ENCODE results near the gene WASF3.

Gene WASF3

GRCh38 chr13:26618726-26619125 is 61.2 kb downstream of the WASF3 start:
- H3K27me3 ChIP-seq (replicated peaks; ENCODE audit: control insufficient read depth, insufficient read depth, low read length), result no peaks in the 10 kb centered on the region; the same call in 1 of the 2 replicates

GRCh38 chr13:26619358-26619757 is 61.9 kb downstream of the WASF3 start:
- H3K36me3 ChIP-seq (ENCODE audit: control insufficient read depth, insufficient read depth, low read length), result no peaks in the 10 kb centered on the region
- DNase-seq (ENCODE audit: extremely low read depth, insufficient read length), result no peak
- H3K4me3 ChIP-seq (replicated peaks; ENCODE audit: low read depth, low read length), result no peak overlapping the region
- H3K27me3 ChIP-seq (replicated peaks; ENCODE audit: control insufficient read depth, insufficient read depth, low read length), result no peaks in the 10 kb centered on the region; the same call in 1 of the 2 replicates
- no peak for TF ChIP-seq CTCF (IDR thresholded peaks at IDR 0.05; ENCODE audit: insufficient read depth, low read length, poor library complexity, severe bottlenecking)

More at GRCh38 chr13:26618726-26619125, 61.2 kb downstream of the WASF3 start:
- H3K36me3 ChIP-seq (ENCODE audit: control insufficient read depth, insufficient read depth, low read length), result no peaks in the 10 kb centered on the region
- H3K4me3 ChIP-seq (replicated peaks; ENCODE audit: low read depth, low read length), result no peak overlapping the region
- no peak for TF ChIP-seq CTCF (IDR thresholded peaks at IDR 0.05; ENCODE audit: insufficient read depth, low read length, poor library complexity, severe bottlenecking)
- no peak for DNase-seq (ENCODE audit: extremely low read depth, insufficient read length)

DNA sequence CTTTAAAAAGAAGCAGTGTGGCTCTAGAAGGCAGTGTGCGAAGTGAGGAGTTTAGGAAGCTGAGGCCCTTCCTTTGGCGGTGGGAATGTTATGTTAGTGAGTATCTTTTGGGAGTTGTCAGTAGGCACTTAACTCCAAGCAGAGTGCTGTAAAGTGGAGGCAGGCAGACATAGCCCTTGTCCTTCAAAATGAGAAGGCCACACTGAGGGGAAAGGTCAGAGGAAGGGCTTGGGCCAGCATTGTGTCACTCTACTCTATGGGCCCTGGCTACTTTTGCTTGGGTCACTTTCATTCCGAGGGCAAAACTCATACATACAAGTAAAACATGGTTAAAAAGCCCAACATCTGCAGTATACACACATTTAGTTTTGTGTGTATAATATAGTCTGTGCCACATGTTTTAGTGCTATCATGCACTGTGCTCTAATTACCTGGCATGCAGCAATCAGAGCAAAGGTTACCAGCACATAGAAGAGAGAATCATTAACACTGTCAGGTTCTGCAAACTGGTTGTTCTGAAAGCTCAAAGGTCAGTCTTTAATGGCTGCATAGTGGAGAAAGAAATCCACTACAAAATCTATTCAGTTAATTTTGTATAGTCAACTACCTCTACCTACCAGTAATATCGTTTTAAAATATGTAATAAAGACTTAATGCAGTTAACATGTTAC is 64.4 kb downstream of the WASF3 start:
- no peak overlapping the region for H3K4me3 ChIP-seq (replicated peaks; ENCODE audit: low read depth, low read length)
- H3K36me3 ChIP-seq (ENCODE audit: control insufficient read depth, insufficient read depth, low read length), result no peaks in the 10 kb centered on the region
- DNase-seq (ENCODE audit: extremely low read depth, insufficient read length), result no peak
- no peaks in the 10 kb centered on the region; the same call in 1 of the 2 replicates for H3K27me3 ChIP-seq (replicated peaks; ENCODE audit: control insufficient read depth, insufficient read depth, low read length)
- no peak for TF ChIP-seq CTCF (IDR thresholded peaks at IDR 0.05; ENCODE audit: insufficient read depth, low read length, poor library complexity, severe bottlenecking)

- no peak for TF ChIP-seq CTCF (IDR thresholded peaks at IDR 0.05; ENCODE audit: insufficient read depth, low read length, poor library complexity, severe bottlenecking)
- no peaks in the 10 kb centered on the region for H3K36me3 ChIP-seq (ENCODE audit: control insufficient read depth, insufficient read depth, low read length)
- DNase-seq (ENCODE audit: extremely low read depth, insufficient read length), result no peak
- H3K4me3 ChIP-seq (replicated peaks; ENCODE audit: low read depth, low read length), result no peak overlapping the region
- H3K27me3 ChIP-seq (replicated peaks; ENCODE audit: control insufficient read depth, insufficient read depth, low read length), result no peaks in the 10 kb centered on the region; the same call in 1 of the 2 replicates
Measured at GRCh38 chr13:26623125-26623524, 65.6 kb downstream of the WASF3 start.

DNA sequence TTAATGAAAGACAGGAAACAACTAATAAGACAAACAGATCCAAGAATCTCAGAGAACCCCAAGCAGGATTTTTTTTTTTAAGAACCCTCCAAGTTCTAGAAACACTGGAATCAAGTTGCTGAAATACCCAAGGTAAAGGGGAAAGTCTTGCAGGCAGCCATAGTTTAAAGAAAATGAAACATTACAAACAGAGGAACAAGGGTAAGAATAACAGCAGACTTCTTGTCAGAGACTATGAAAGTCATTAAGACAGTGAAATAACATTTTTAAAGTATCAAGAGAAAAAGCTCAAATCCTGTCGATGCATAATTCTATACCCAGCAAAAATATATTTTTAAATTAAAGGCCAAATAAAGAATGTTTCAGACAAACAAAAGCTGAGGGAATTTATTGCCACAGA is 67.1 kb downstream of the WASF3 start:
- H3K27me3 ChIP-seq (replicated peaks; ENCODE audit: control insufficient read depth, insufficient read depth, low read length), result no peaks in the 10 kb centered on the region; the same call in 1 of the 2 replicates
- no peak for TF ChIP-seq CTCF (IDR thresholded peaks at IDR 0.05; ENCODE audit: insufficient read depth, low read length, poor library complexity, severe bottlenecking)
- no peak for DNase-seq (ENCODE audit: extremely low read depth, insufficient read length)
- no peaks in the 10 kb centered on the region for H3K36me3 ChIP-seq (ENCODE audit: control insufficient read depth, insufficient read depth, low read length)
- no peak overlapping the region for H3K4me3 ChIP-seq (replicated peaks; ENCODE audit: low read depth, low read length)

Data from GM06990 (cell line).